Right atrium auricular region (tissue), 2 donors: ENCODE data around the gene CCDC178. TPM values are rescaled to one million over a fixed set of nuclear protein-coding genes. Genes with fewer than 3 reads are reported as not detected.
"Not testable (repeated sequence)": the region's sequence is repeated elsewhere in the genome, so short reads cannot be mapped to it uniquely, and the experiment has no call there.

Experiments
- DNase-seq: peaks from one replicate; pipeline ENCODE4 v3.0.0-alpha.2; 2019; ENCODE audit warnings: low spot score
- H3K27ac ChIP-seq, 2 donors: fragments of 200-600 bp; sonication (generic); 1 replicate in 1 of 2; 2 replicates in 1 of 2; pipeline ENCODE4 v1.5.1; 2016 to 2019
- H3K27me3 ChIP-seq, 2 donors: fragments of 200-600 bp; sonication (generic); one replicate each; pipeline versions ENCODE4 v1.5.1 to v1.6.0; 2017 to 2019
- H3K36me3 ChIP-seq: fragments of 200-600 bp; sonication (generic); one replicate; pipeline ENCODE4 v1.5.1; 2016
- H3K4me1 ChIP-seq, 2 donors: fragments of 200-600 bp; sonication (generic); one replicate each; pipeline versions ENCODE4 v1.5.1 to v1.6.0; 2017 to 2019
- H3K4me3 ChIP-seq, 2 donors: fragments of 200-600 bp; sonication (generic); 1 replicate in 1 of 2; 2 replicates in 1 of 2; pipeline ENCODE4 v1.5.1; 2017 to 2019; ENCODE audit warnings: mild to moderate bottlenecking in 1 of 2, moderate library complexity in 1 of 2
- H3K9me3 ChIP-seq, 2 donors: fragments of 200-600 bp; sonication (generic); one replicate each; pipeline ENCODE4 v1.5.1; 2019
- total RNA-seq, 2 donors: library from RNA; depleted of rRNA; stranded (reverse); fragments of >200 nt; gene quantifications; one replicate each; pipeline ENCODE4 v1.1.0, GENCODE V29; 2016
- TF ChIP-seq, protein P1 (sequence below), 2 donors: fragments of 200-600 bp; sonication (generic); IDR thresholded peaks; one replicate each; pipeline ENCODE4 v1.5.1; 2019; ENCODE audit warnings: antibody characterized with exemption in 2 of 2

The CCDC178 gene
- total RNA-seq, 2 donors from 2014 or later = not detected

DNA sequence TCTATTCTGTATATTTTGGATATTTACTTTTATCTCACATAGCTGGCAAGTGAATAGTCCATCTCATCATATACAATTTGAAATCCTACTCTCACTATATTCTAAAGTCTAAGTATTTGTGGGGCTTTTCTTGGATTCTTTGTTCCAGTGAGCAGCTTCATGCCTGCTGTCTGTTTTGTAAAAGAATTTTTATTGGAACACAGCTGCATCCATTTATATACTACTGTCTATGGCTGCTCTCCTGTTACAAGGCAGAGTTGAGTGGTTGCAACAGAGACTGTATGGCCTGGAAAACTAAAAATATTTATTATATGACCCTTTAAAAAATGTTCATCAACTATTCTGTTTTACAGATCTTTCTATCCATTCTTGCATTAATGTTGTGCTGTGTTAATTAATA, 474.4 kb downstream of the CCDC178 start:
- TF ChIP-seq, protein P1, sequence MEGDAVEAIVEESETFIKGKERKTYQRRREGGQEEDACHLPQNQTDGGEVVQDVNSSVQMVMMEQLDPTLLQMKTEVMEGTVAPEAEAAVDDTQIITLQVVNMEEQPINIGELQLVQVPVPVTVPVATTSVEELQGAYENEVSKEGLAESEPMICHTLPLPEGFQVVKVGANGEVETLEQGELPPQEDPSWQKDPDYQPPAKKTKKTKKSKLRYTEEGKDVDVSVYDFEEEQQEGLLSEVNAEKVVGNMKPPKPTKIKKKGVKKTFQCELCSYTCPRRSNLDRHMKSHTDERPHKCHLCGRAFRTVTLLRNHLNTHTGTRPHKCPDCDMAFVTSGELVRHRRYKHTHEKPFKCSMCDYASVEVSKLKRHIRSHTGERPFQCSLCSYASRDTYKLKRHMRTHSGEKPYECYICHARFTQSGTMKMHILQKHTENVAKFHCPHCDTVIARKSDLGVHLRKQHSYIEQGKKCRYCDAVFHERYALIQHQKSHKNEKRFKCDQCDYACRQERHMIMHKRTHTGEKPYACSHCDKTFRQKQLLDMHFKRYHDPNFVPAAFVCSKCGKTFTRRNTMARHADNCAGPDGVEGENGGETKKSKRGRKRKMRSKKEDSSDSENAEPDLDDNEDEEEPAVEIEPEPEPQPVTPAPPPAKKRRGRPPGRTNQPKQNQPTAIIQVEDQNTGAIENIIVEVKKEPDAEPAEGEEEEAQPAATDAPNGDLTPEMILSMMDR (IDR thresholded peaks at IDR 0.05) = no peak
- Histone ChIP-seq H3K4me3 (no peak overlapping the region), H3K9me3 (no peaks in the 10 kb centered on the region), H3K36me3 (no peaks in the 10 kb centered on the region), H3K27ac (no peak overlapping the region), H3K27me3 (no peaks in the 10 kb centered on the region), H3K4me1 (no peaks in the 10 kb centered on the region)
- no peak for DNase-seq

DNA sequence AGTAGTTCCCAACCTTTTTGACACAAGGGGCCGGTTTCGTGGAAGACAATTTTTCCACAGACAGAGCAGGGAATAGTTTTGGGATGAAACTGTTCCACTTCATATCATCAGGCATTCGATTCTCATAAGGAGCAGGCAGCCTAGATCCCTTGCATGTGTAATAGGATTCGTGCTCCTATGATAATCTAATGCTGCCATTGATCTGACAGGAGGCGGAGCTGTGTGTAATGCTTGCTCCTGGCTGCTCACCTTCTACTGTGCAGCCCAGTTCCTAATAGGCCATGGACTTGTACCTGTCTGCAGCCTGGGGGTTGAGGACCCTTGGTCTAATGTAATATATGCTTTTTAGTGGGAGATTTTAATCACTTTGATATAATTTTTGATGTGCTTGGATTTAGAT, 479.0 kb downstream of the CCDC178 start:
- Histone ChIP-seq H3K27ac (no peak overlapping the region), H3K27me3 (no peaks in the 10 kb centered on the region), H3K4me3 (no peak overlapping the region), H3K4me1 (no peaks in the 10 kb centered on the region), H3K9me3 (no peaks in the 10 kb centered on the region), H3K36me3 (no peaks in the 10 kb centered on the region)
- TF ChIP-seq, protein P1 (IDR thresholded peaks at IDR 0.05) = no peak
- no peak for DNase-seq

DNA sequence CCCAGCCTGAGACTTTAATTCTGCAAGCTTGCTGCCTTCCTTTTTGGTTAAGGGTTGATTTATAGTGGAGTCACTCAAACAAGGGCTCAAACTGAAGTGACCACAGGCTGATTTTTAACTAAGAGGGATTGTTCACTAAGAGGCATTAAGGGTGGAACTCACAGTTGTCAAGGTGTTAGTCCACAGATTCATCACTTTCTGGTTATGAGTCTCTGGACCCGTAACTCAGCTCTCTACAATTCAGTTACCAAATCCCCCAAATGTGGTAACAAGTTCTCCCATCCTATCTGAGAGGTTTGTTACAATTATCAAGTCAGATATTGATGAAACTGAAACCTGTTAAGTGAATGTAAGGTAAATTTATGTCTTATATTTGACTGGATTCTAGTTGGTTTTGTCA, 481.8 kb downstream of the CCDC178 start:
- TF ChIP-seq, protein P1 (IDR thresholded peaks at IDR 0.05) = no peak
- Histone ChIP-seq H3K27me3 (no peaks in the 10 kb centered on the region), H3K36me3 (no peaks in the 10 kb centered on the region), H3K4me1 (no peaks in the 10 kb centered on the region), H3K4me3 (no peak overlapping the region), H3K9me3 (no peaks in the 10 kb centered on the region), H3K27ac (no peak overlapping the region)
- DNase-seq = no peak

DNA sequence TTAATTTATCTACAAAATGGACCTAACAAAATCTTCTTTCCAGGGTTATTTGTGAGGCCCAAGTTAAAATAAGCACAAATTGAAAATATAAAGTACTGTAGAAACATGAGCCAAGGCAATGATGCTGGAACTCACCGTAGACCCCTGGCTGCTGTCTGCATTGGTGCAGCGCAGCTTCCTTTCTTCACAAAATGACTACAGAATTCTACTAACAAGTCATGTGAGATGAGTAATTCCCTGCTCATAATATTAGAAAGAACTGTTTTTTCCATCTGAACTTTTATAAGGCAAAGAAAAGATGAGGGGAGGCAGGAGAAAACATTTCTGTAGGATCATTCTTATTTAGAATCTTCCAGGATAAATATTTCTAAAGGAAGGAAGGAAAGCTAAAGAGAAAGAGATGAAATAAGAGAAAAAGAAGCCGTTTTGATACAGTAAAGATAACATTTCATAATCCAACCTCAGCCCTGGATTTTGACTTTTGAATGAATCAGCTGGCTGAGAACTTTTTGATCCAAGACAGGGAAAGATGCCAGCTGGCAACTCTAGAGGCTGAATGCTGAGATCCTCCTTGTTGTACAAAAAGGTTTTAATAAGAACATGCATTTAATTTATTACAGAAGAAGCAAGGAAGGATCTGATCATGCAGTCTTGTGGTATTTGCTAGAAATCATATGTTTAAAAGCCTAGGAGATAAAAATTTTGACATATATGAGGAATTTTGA, 483.8 kb downstream of the CCDC178 start:
- no peaks in the 10 kb centered on the region for H3K4me1 ChIP-seq
- DNase-seq = no peak
- TF ChIP-seq, protein P1 (IDR thresholded peaks at IDR 0.05) = no peak
- no peak overlapping the region for H3K27ac ChIP-seq
- no peak overlapping the region for H3K4me3 ChIP-seq
- H3K27me3 ChIP-seq = no peaks in the 10 kb centered on the region
- H3K36me3 ChIP-seq = no peaks in the 10 kb centered on the region
- H3K9me3 ChIP-seq = no peaks in the 10 kb centered on the region

DNA sequence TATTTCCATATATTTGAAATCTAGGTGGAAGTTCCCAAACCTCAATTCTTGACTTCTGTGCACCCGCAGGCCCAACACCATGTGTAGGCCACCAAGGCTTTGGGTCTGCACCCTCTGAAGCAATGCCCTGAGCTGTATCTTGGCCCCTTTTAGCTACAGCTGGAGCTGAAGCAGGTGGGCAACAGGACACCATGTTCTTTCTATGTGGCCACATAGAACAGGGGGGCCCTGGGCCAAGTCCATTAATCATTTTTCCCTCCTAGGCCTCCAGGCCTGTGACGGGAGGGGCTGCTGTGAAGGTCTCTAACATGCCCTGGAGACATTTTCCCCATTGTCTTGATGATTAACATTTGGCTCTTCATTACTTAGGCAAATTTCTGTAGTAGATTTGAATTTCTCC, 488.2 kb downstream of the CCDC178 start:
- H3K36me3 ChIP-seq, H3K27me3 ChIP-seq, H3K27ac ChIP-seq, H3K9me3 ChIP-seq, DNase-seq, H3K4me3 ChIP-seq, H3K4me1 ChIP-seq: not testable (repeated sequence)

DNA sequence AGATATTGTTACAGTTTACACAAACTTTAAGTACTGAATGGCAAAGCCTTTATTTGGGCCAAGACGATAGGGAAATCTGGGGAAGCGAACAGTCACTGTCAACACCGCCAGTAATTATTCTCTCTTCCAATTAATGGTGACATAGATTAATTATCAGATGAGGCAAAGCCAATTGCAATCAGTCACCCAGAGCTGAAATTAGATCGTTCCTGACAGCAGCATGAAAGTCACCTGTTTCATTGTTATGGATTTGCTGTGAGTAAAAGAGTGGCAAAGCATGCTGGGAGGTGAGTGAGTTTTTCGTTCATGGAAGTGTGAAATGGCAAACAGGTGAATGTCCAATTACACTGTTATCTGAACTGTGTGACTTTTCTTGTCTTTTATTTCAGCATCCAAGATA, 502.9 kb downstream of the CCDC178 start:
- H3K27me3 ChIP-seq = no peaks in the 10 kb centered on the region

More for the DNA sequence above, 502.9 kb downstream of the CCDC178 start:
- Histone ChIP-seq H3K9me3 (no peaks in the 10 kb centered on the region), H3K27ac (no peak overlapping the region), H3K4me3 (no peak overlapping the region), H3K4me1 (no peaks in the 10 kb centered on the region), H3K36me3 (no peaks in the 10 kb centered on the region)
- TF ChIP-seq, protein P1 (IDR thresholded peaks at IDR 0.05) = no peak
- DNase-seq = no peak
